VCaP (cell line): ENCODE data around the gene PPIL6.
A peak's percentile ranks its signal among the peaks of the same experiment; 100 is the strongest.

ENCODE experiments used
- H3K27ac ChIP-seq: fragments of 450-650 bp; 2 replicates; pipeline ENCODE4 v1.5.1; 2017
- CTCF ChIP-seq: fragments of 450-650 bp; conservative IDR thresholded peaks from 2 replicates; pipeline ENCODE4 v1.5.1; 2017; ENCODE audit warnings: mild to moderate bottlenecking, moderate library complexity

The PPIL6 gene

GRCh38 chr6:109451376-109451775 lies 10.9 kb upstream of the PPIL6 start:
- TF ChIP-seq CTCF: no peak
- H3K27ac ChIP-seq: no peak overlapping the region

DNA sequence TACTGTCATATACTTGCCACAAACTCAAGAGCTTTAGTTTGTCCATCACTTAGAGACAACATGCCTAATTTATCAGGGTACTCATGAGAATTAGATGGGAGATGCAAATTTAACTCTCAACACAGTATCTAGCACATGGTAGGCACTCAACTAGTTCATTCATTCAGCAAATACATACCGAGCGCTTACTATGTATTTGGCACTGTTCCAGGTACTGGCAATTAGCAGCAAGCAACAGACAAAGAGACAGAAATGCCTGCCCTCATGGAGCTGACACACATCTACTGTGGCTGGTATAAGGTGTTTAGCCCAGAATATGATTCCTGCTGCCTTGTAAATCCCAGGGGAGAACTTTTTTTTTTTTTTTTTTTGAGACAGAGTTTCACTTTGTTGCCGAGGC lies 10.4 kb upstream of the PPIL6 start:
- TF ChIP-seq CTCF: no peak
- no peak overlapping the region for H3K27ac ChIP-seq

DNA sequence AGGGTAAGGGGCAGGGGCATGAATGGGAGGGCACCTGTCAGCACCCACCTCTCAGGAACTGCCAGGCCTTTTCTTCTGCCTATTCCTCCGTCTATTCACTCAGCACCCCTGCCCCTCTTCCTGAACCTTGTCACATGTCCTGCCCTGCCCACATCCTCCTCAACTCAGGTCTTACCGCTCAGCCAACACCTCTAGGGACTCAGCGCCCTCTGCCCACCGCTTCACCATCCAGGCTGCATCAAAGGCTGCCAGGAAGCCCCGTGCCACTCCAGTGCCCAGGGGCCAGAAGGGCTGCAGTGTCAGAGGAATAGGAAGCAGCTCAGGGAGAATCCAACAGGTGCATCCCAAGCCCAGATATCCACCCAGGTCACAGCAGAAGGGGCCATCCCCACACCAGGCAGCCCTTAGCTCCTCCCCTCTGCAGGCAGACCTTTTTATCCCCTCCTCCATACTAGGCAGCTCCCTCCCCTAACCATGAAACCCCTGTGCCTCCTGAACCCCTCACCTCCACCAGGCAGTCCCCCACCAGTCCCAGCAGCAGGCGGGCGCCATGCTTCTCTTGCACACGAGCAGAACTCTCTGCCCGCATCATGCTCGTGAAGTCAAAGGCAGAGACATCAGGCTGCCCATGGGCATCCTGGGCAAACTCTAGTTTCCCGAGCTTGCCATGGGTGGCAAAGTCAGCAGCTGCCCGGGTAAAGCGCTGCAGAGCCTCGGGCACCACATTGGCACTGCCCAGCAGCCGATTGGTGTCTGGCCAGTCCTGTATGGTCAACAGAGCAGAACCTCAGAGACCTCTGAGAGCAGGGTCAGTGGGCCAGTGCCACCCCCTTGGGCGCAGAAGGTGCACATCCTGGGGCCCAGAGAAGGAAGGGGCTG lies 9.6 kb upstream of the PPIL6 start:
- H3K27ac ChIP-seq: no peak overlapping the region

DNA sequence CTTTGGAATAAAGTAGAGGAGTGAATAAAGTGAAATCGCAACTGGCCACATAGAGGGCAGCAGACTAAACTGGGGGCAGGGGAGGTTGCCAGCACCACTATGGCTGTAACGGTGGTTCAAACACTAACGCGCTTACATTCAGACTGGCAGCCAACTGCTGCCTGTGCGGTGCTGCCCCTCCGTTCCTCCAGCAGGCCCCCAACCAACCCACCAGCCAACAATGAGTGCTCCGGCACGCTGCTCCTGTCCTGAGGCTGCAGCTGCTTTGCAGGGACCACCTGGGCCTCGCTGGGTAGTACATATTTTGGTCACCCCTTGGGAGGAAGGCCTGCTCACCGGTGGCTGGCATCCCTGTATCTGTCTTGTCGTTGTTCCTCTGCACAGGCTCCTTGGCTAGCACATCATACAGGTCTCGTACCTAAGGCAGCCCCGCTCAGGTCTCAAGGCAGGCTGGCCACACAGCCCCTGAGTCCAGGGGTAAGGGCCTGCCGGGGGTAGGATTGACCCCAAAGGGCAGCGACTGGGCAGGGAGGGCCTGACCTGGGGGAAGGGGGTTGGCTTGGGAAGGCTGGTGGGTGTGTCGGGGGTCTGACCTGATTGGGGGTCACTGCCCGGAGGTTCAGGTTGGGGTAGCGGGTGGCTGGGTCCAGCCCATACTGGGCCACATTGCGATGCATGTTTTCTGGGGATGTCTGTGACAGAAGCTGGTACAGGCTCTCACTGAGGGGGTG lies 8.8 kb upstream of the PPIL6 start:
- TF ChIP-seq CTCF: 0 out of 2 replicates have a peak, but pooled peaks have one; percentile 6
- no peak overlapping the region for H3K27ac ChIP-seq

More for the DNA sequence above, 9.6 kb upstream of the PPIL6 start:
- no peak for TF ChIP-seq CTCF

DNA sequence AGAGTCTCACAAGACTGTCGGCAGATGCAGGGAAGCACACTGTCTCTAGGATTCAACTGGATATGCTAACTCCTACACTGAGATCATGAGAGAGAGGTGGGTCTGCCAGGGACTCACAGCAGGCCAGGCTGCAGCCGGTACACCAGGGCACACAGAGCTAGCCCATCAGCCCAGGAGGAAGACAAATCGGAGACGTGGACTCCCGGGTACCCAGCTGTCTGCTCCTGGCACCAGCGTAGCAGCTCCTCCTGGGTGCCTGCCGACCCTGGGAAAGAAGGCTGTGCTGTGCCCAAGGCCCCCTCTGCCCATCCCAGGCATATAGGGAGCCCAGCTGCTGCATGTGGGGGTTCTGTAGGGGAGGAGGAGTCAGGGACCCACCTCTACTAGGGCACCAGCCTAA lies 8.2 kb upstream of the PPIL6 start:
- no peak for TF ChIP-seq CTCF
- H3K27ac ChIP-seq: no peak overlapping the region

DNA sequence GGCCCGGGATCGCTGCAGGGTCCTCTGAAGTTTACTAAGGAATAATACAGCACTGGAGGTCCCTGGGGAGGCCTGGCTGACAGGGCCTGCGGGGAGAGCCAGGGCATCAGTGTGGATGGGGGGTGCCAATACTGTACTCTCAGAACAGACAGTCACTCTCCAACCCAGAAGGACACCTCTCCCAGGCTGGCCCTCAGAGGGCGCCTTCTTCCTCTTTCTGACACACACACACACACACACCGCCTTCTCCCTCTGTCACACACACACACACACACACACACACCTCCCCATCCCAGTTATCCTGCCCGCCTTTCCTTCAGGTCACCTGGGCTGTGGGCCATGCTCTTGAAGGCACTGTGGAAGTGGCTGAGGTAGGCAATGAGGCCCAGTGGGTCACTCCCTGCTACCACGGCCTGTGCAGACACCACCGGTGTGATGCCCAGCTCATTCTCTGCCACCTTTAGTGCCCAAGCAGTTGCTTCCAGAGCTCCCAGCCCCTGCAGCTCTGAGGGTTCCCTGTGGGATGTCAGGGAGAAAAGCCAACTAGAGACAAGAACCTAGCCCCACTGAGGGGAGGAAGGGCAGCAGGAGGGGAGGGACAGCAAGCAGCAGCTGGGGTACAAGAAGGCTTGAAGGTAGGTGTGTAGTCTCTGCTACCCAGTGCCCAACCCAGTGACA lies 7.6 kb upstream of the PPIL6 start:
- no peak overlapping the region for H3K27ac ChIP-seq

More for the DNA sequence above, 7.6 kb upstream of the PPIL6 start:
- TF ChIP-seq CTCF: no peak
